Adipose tissue (tissue), 3 donors: Measurements from ENCODE around the gene C2orf74. TPM values are rescaled to one million over a fixed set of nuclear protein-coding genes. Genes with fewer than 3 reads are reported as not detected.
"Not testable (repeated sequence)": the region's sequence is repeated elsewhere in the genome, so short reads cannot be mapped to it uniquely, and the experiment has no call there.

Source experiments
- H3K27ac ChIP-seq: one replicate; pipeline ENCODE4 v1.5.1; 2013; ENCODE audit warnings: low read depth, low read length
- WGBS, 3 donors: extraction: QIAGEN DNeasy Blood & Tissue Kit; methylation state at CpG; one replicate each; pipeline ENCODE4 v1.1.7; 2013; 5-methylcytosine and 5-hydroxymethylcytosine counted together
- polyA plus RNA-seq, 3 donors: library from polyadenylated mRNA; stranded (reverse); fragments of 200-250 nt; gene quantifications; one replicate each; pipeline ENCODE4 v1.2.3, GENCODE V29; 2013
- donor health status: healthy with polysubstance abuse.
- donor health status: Bipolar disorder and iron deficiency.
- donor health status: healthy.

The C2orf74 gene
- polyA plus RNA-seq, 3 donors: 11.4 to 33.6 (median 15.2) TPM

DNA sequence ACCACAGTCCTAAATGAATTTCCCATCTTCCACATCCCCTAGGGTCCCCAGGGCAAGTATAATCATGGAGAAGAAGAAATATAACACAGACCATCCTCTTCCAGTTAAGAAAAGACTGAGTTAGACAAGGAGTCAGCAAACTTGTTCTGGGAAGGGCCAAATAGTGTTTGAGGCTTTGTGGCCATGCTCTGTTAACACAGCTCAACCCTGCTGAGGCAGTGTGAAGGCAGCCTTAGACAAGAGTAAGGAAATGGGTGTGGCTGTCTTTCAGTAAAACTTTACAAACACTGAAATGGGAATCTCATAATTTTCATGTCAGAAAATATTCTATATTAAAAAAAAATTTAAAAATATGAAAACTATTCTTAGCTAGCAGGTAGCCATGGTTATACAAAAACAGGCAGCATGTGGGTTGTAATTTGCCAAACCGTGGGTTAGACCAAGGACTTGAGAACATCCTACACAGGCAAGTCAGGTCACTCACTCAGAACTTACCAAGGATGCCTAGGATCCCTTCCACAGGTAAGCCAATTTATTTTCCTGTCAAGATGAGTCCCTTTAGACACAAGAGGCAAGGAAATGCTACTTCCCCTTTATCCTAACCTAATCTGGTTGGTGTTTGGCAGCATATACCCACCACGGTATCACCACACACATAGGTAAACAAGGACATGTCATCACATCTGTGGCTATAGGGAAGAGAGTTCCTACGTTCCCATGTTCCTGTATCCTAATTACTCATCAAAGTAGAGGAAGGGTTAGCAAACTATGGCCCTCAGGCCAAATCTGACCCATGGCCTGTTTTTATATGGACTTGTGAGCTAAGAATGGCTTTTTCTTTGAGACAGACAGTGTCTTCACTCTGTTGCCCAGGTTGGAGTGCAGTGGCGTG, 31.9 kb downstream of the C2orf74 start:
- 63 to 81% (median 69%) methylated on average over 4 of the region's 4 CpGs for WGBS, 3 donors
- H3K27ac ChIP-seq: no peak overlapping the region

DNA sequence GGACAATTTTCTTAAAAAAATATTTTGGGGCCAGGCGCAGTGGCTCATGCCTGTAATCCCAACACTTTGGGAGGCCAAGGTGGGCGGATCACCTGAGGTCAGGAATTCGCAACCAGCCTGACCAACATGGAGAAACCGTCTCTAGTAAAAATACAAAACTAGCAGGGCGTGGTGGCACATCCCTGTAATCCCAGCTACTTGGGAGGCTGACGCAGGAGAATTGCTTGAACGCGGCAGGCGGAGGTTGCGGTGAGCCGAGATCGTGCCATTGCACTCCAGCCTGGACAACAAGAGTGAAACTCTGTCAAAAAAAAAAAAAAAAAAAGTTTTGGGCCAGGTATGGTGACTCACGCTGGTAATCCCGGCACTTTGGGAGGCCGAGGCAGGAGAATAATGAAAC, 32.7 kb downstream of the C2orf74 start:
- 94 to 99% (median 95%) methylated on average over 15 of the region's 15 CpGs for WGBS, 3 donors
- not testable (repeated sequence) for H3K27ac ChIP-seq

DNA sequence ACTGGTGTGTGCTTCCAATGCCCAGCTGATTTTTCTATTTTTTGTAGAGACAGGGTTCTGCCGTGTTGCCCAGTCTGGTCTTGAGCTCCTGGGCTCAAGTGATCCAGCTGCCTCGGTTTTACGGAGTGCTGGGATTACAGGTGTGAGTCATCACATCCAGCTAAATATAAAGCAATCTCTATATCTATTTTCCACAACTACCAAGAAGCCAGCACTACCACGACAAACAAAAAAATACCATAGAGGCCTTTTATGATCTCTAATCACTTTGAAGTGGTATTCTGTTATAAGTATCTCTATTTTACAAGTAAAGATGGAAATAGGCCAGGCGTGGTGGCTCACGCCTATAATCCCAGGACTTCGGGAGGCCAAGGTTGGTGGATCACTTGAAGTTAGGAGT, 34.7 kb downstream of the C2orf74 start:
- H3K27ac ChIP-seq: no peak overlapping the region
- WGBS, 3 donors: 93 to 97% (median 96%) methylated on average over 7 of the region's 7 CpGs

DNA sequence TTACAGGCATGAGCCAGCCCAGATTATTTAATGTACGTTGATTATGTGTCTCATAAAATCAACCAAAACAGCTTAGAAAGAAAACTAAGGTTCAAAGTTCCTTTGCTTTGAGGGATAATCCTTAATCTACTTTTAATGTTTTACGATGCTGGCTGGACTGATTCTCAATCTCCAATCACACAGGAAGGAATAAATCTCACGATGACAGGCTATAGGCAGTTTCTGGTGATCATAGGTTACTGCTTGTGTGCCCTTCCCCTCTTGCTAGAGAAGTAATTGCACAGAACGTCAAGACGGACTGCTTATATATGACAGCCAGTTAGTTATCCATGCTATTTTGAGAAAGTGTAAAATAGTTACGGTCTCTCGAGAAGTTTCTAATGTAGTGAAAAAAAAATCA, 43.1 kb downstream of the C2orf74 start:
- 91% methylated on average over 7 of the region's 7 CpGs for WGBS, 3 donors
- no peak overlapping the region for H3K27ac ChIP-seq

DNA sequence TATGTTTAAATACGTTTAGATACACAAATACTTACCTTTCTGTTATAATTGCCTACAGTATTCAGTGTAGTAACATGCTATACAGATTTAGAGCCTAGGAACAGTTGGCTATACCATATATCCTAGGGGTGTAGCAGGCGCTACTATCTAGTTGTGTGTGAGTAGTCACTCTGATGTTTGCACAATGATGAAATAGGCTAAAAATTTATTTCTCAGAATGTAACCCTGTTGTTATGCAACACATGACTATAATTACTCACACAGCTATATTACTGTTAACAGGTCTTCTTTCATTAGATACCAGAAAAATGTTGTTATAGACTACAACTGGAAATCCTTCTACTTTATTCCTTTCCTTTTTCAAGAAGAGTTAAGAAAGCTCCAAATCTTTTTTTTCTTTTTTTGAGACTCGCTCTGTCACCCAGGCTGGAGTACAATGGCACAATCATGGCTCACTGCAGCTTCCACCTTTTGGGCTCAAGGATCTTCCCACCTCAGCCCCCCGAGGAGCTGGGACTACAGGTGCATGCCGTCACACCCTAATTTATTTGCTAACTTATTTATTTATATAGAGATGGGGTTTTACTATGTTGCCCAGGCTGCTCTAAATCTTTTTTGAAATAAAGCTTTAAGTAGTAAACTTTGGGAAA, 48.5 kb downstream of the C2orf74 start:
- H3K27ac ChIP-seq: no peak overlapping the region
- whole genome bisulfite sequencing, 3 donors: 88 to 90% (median 89%) methylated on average over 5 of the region's 5 CpGs

DNA sequence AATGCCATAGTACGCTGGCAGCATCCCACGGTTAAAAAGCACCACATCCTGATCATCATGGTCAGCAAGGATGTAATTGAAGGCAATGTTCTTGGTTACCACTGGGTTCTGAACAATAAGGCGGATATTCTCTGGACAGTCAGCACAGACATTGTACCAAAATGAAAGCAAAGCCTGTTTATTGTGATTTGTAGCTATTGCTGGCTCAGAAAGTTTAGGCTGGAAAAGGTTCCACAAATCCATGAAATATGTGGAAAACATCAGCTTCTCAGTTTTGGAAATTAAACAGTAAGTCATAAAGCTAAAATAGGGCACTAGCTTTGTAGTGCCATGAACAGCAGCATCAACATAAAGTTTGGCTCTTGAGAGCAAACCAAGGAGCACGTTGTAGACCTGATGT, 52.2 kb downstream of the C2orf74 start:
- no peak overlapping the region for H3K27ac ChIP-seq
- 93 to 95% (median 94%) methylated on average over 4 of the region's 4 CpGs for WGBS, 3 donors

Other genes with a start within 250 kb of the C2orf74 start
- 10 to 100 TPM in 2 of 3 donors, 1 to 10 TPM in 1; 6.0 to 12.5 (median 10.3) TPM for gene PEX13, start 144.5 kb upstream of the C2orf74 start, polyA plus RNA-seq
- gene PUS10, start 143.9 kb upstream of the C2orf74 start, polyA plus RNA-seq: 1 to 10 TPM; 2.5 to 3.6 (median 2.8) TPM
- 1 to 10 TPM; 1.9 to 4.6 (median 2.8) TPM for gene SANBR, start 96.3 kb upstream of the C2orf74 start, polyA plus RNA-seq